IPS-15b (cell line): ENCODE measurements around the gene CYB561.

Source experiments
- H3K27me3 ChIP-seq: one replicate; pipeline ENCODE4 v1.6.1; 2013; ENCODE audit warnings: low read length; ENCODE audit not compliant: control insufficient read depth, insufficient read depth
- H3K36me3 ChIP-seq: one replicate; pipeline ENCODE4 v1.6.1; 2013; ENCODE audit warnings: low read length; ENCODE audit not compliant: control insufficient read depth, insufficient read depth
- H3K4me1 ChIP-seq: one replicate; pipeline ENCODE4 v1.6.1; 2013; ENCODE audit warnings: mild to moderate bottlenecking, low read length; ENCODE audit not compliant: control insufficient read depth, insufficient read depth
- H3K4me3 ChIP-seq: one replicate; pipeline ENCODE4 v1.5.1; 2013; ENCODE audit warnings: low read depth, low read length
- H3K9ac ChIP-seq: one replicate; pipeline ENCODE4 v1.6.1; 2013; ENCODE audit warnings: low read depth, mild to moderate bottlenecking, low read length
- H3K9me3 ChIP-seq: one replicate; pipeline ENCODE4 v1.6.1; 2013; ENCODE audit warnings: mild to moderate bottlenecking, low read length; ENCODE audit not compliant: control insufficient read depth, insufficient read depth

Gene CYB561

GRCh38 chr17:63487014-63487339 lies 40.9 kb upstream of the CYB561 start:
- H3K4me1 ChIP-seq, result no peaks in the 10 kb centered on the region
- no peak overlapping the region for H3K4me3 ChIP-seq
- H3K9ac ChIP-seq, result no peak overlapping the region
- H3K27me3 ChIP-seq, result no peaks in the 10 kb centered on the region
- H3K9me3 ChIP-seq, result no peaks in the 10 kb centered on the region
- H3K36me3 ChIP-seq, result no peaks in the 10 kb centered on the region

GRCh38 chr17:63486317-63487013 lies 40.4 kb upstream of the CYB561 start:
- no peaks in the 10 kb centered on the region for H3K4me1 ChIP-seq
- no peaks in the 10 kb centered on the region for H3K36me3 ChIP-seq
- no peak overlapping the region for H3K9ac ChIP-seq
- H3K9me3 ChIP-seq, result no peaks in the 10 kb centered on the region
- no peaks in the 10 kb centered on the region for H3K27me3 ChIP-seq
- no peak overlapping the region for H3K4me3 ChIP-seq

- no peaks in the 10 kb centered on the region for H3K27me3 ChIP-seq
- no peaks in the 10 kb centered on the region for H3K36me3 ChIP-seq
- no peaks in the 10 kb centered on the region for H3K9me3 ChIP-seq
- no peaks in the 10 kb centered on the region for H3K4me1 ChIP-seq
- H3K9ac ChIP-seq, result no peak overlapping the region
- no peak overlapping the region for H3K4me3 ChIP-seq
Observed at GRCh38 chr17:63483655-63484575, 37.8 kb upstream of the CYB561 start.

GRCh38 chr17:63483038-63483437 lies 36.9 kb upstream of the CYB561 start:
- Histone ChIP-seq H3K27me3 (peaks cover 6% of the 10 kb centered on the region), H3K4me3 (no peak overlapping the region), H3K9me3 (no peaks in the 10 kb centered on the region), H3K4me1 (peaks cover 4% of the 10 kb centered on the region), H3K36me3 (no peaks in the 10 kb centered on the region), H3K9ac (no peak overlapping the region)

- peaks cover 8% of the 10 kb centered on the region for H3K27me3 ChIP-seq
- no peaks in the 10 kb centered on the region for H3K9me3 ChIP-seq
- peaks cover 6% of the 10 kb centered on the region for H3K4me1 ChIP-seq
- H3K4me3 ChIP-seq, result no peak overlapping the region
- no peaks in the 10 kb centered on the region for H3K36me3 ChIP-seq
- no peak overlapping the region for H3K9ac ChIP-seq
Observed at GRCh38 chr17:63482509-63482908, 36.4 kb upstream of the CYB561 start.

GRCh38 chr17:63481488-63481870 lies 35.4 kb upstream of the CYB561 start:
- Histone ChIP-seq H3K36me3 (no peaks in the 10 kb centered on the region), H3K9me3 (no peaks in the 10 kb centered on the region), H3K27me3 (peaks cover 8% of the 10 kb centered on the region), H3K4me1 (peaks cover 6% of the 10 kb centered on the region), H3K4me3 (no peak overlapping the region), H3K9ac (no peak overlapping the region)

GRCh38 chr17:63480826-63481487 lies 34.9 kb upstream of the CYB561 start:
- Histone ChIP-seq H3K4me1 (peaks cover 8% of the 10 kb centered on the region), H3K27me3 (peaks cover 9% of the 10 kb centered on the region), H3K36me3 (no peaks in the 10 kb centered on the region), H3K9me3 (no peaks in the 10 kb centered on the region), H3K9ac (no peak overlapping the region), H3K4me3 (no peak overlapping the region)

- Histone ChIP-seq H3K9ac (no peak overlapping the region), H3K9me3 (no peaks in the 10 kb centered on the region), H3K36me3 (no peaks in the 10 kb centered on the region), H3K4me3 (no peak overlapping the region), H3K4me1 (peaks cover 14% of the 10 kb centered on the region), H3K27me3 (peaks cover 12% of the 10 kb centered on the region)
Observed at GRCh38 chr17:63480192-63480784, 34.2 kb upstream of the CYB561 start.

GRCh38 chr17:63479495-63480184 lies 33.5 kb upstream of the CYB561 start:
- H3K9me3 ChIP-seq, result no peaks in the 10 kb centered on the region
- no peaks in the 10 kb centered on the region for H3K36me3 ChIP-seq
- peaks cover 17% of the 10 kb centered on the region for H3K27me3 ChIP-seq
- H3K9ac ChIP-seq, result no peak overlapping the region
- no peak overlapping the region for H3K4me3 ChIP-seq
- H3K4me1 ChIP-seq, result peaks cover 17% of the 10 kb centered on the region

GRCh38 chr17:63478814-63479494 lies 32.8 kb upstream of the CYB561 start:
- Histone ChIP-seq H3K9me3 (no peaks in the 10 kb centered on the region), H3K4me1 (peaks cover 17% of the 10 kb centered on the region), H3K27me3 (peaks cover 17% of the 10 kb centered on the region), H3K9ac (no peak overlapping the region), H3K36me3 (no peaks in the 10 kb centered on the region), H3K4me3 (peak overlapping the region; percentile 3)
